Left lobe of liver (tissue), 2 donors: ENCODE measurements around the gene NGF. TPM values are rescaled to one million over a fixed set of nuclear protein-coding genes. Genes with fewer than 3 reads are reported as not detected.
"Not testable (repeated sequence)": the region's sequence is repeated elsewhere in the genome, so short reads cannot be mapped to it uniquely, and the experiment has no call there.

Source experiments
- ATAC-seq: fragments of 200-7000 bp; cut with Tn5 transposase; one replicate; pipeline ENCODE4 v1.9.1; 2020; ENCODE audit warnings: mild to moderate bottlenecking, moderate library complexity
- DNase-seq: peaks from one replicate; pipeline ENCODE4 v3.0.0-alpha.2; 2020; ENCODE audit warnings: low spot score
- total RNA-seq: library from RNA; stranded (reverse); gene quantifications from one replicate; pipeline ENCODE4 v1.2.1, GENCODE V29; 2021
- donor health status: DM: no; HTN: no; CAD: no; lungs with moderate emphysema.
- donor health status: DM: no; HTN: yes; CAD: no.

The NGF gene
- total RNA-seq = 0.55 TPM

GRCh38 chr1:115337633-115338456 is at the start of gene NGF:
Gene NGF (minus strand): TSS chr1:115338249. CDS start chr1:115286795, 51,454 bp downstream.
- ATAC-seq (peak; percentile 33), DNase-seq (no peak)

- not testable (repeated sequence) for DNase-seq, ATAC-seq
These were observed 45.4 kb upstream of the NGF start for GRCh38 chr1:115383455-115383854.

GRCh38 chr1:115379943-115380342 is 41.9 kb upstream of the NGF start:
- ATAC-seq = no peak
- no peak for DNase-seq

DNA sequence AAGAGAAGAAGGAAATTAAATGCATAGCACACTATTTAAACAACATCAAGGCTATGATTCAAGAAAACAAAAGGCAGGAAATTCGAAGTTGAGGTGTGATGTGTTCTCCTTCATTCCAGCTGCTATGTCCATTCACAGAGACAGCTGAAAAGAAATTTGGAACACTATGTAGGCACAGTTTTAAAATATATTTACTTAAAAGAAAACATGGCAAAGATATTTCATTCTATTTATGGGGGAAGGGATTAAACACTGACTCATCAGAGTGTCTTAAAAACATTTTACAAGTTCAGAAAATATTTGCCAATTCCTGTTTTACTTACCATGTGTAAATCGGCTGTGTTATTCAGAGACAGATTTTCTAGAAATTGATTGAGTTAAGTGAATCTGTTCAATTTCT is 39.4 kb upstream of the NGF start:
- DNase-seq (no peak), ATAC-seq (no peak)

- no peak for DNase-seq
- no peak for ATAC-seq
These were observed 36.5 kb upstream of the NGF start for GRCh38 chr1:115374598-115374997.

GRCh38 chr1:115373305-115373704 is 35.3 kb upstream of the NGF start:
- no peak for DNase-seq
- ATAC-seq = no peak

DNA sequence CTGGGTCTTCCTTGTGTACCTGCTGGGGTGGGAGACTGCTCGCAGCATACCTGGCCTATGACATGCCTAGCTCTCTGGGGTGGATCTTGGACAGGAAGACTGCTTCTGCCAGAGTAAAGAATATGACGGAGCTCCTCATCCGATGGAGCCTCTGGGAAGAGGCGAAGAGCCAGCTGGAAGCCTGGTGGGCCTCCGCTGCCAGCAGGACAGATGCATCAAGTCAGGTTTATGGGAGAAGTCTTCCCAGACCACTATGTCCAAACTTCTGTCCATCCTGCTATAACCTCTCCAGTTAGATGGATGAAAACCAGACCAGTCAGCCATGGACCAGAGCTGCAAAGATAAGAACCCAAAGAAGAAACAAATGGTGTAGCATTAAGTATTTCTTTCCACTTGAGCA is 27.7 kb upstream of the NGF start:
- DNase-seq (no peak), ATAC-seq (no peak)

DNA sequence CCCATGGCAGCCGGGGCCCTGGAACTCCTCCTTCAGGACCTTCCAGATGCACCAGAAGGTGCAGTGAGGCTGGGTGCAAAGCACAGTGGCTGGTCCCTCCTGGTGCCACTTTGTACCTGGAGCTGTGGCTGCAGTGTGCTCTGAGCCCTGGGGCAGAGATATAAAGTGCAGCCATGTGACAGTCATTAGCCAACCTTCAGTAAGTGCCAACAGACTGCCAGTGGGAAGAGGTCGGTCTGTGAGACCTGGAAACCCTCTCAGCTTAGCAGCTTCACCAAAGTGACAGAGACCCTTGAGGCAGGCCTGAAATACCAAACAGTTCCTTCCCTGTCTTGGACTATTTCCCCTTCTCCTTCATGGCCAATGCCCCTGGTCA is 26.7 kb upstream of the NGF start:
- ATAC-seq = no peak

GRCh38 chr1:115364046-115364779 is 26.2 kb upstream of the NGF start:
- no peak for ATAC-seq
- DNase-seq = no peak

More for the DNA sequence above, 26.7 kb upstream of the NGF start:
- no peak for DNase-seq

GRCh38 chr1:115363171-115363570 is 25.1 kb upstream of the NGF start:
- no peak for ATAC-seq

DNA sequence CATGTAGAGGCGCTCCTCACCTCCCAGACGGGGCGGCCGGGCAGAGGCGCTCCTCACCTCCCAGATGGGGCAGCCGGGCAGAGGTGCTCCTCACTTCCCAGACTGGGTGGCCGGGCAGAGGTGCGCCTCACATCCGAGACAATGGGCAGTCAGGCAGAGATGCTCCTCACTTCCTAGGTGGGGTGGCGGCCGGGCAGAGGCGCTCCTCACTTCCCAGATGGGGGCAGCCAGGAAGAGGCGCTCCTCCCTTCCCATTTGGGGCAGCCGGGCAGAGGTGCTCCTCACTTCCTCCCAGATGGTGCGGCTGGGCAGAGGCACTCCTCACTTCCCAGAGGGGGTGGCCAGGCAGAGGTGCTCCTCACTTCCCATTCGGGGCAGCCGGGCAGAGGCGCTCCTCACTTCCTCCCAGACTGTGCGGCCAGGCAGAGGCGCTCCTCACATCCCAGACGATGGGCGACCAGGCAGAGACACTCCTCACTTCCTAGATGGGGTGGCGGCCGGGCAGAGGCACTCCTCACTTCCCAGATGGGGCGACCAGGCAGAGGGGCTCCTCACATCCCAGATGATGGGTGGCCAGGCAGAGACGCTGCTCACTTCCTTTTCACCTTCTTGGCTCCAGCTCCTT is 22.6 kb upstream of the NGF start:
- DNase-seq, ATAC-seq: not testable (repeated sequence)

More at GRCh38 chr1:115363171-115363570, 25.1 kb upstream of the NGF start:
- DNase-seq = no peak

DNA sequence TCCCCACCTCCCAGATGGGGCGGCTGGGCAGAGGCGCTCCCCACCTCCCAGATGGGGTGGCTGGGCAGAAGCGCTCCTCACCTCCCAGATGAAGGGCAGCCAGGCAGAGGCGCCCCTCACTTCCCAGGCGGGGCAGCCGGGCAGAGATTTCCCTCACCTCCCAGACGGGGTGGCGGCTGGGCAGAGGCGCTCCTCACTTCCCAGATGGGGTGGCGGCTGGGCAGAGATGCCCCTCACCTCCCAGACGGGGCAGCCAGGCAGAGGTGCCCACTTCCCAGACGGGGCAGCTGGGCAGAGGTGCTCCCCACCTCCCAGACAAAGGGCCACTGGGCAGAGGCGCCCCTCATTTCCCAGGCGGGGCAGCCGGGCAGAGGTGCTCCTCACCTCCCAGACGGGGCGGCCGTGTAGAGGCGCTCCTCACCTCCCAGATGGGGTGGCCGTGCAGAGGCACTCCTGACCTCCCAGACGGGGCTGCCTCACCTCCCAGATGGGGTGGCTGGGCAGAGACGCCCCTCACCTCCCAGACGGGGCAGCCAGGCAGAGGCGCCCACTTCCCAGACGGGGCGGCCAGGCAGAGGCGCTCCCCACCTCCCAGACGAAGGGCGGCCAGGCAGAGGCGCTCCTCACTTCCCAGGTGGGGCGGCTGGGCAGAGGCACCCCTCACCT is 21.9 kb upstream of the NGF start:
- not testable (repeated sequence) for DNase-seq

DNA sequence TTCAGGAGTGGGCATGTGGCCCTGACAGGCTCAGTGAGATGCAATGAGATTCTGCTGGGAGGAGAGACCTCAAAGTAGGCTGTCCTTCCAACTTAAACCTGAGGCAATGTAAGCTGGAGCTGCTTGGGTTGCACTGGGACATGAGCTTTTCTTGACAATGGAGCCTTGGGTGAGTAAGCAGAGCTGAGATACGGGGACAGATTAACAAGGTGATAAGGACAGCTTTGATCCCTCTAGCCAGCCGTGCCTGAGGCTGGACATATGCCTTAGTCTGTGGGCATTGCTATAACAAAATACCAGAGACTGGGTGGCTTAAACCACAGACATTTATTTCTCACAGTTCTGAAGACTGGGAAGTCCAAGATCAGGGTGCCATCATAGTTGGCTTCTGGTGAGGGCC is 18.3 kb upstream of the NGF start:
- ATAC-seq (no peak), DNase-seq (no peak)

More for the DNA sequence above, 21.9 kb upstream of the NGF start:
- ATAC-seq = not testable (repeated sequence)

DNA sequence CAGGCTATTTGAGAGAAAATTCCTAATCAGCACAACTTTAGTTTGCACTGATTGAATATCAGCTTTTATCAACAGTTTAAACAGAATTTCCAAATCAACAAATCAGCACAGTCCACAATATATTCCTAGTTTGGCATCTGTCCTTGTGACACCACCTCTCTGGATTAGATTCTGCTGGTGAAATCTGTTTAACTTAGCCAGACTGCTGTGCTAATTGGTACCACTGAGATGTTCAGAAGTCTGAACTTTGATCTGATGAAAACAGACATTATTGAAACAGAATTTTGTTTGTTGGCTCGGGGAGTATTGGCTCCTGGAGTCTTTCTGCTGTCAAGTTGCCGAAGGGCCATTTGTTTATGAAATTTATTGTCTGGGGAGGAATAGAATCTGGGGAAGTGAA is 17.0 kb upstream of the NGF start:
- ATAC-seq (peak; percentile 91), DNase-seq (no peak)

- DNase-seq (no peak), ATAC-seq (no peak)
These were observed 13.1 kb upstream of the NGF start for GRCh38 chr1:115351143-115351542.

DNA sequence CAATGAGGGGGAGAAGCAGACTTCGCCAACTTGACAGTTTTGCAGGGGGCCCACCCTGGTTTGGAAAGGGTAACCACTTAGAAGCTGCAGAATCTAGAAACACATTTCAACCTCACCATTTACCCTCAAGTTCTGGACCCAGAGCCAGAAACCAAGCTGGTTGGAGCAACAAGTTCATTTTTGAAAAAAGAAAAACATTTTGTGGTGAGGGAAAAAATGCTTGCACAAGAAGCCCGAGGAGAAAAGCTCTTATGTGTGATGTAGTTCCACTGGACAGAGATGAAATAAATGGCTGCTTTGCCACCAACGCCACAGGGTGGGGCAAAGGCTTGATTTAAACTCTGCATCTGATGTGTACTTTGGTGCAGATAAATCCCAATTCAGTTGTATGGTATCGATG is 10.6 kb upstream of the NGF start:
- ATAC-seq (no peak), DNase-seq (no peak)

DNA sequence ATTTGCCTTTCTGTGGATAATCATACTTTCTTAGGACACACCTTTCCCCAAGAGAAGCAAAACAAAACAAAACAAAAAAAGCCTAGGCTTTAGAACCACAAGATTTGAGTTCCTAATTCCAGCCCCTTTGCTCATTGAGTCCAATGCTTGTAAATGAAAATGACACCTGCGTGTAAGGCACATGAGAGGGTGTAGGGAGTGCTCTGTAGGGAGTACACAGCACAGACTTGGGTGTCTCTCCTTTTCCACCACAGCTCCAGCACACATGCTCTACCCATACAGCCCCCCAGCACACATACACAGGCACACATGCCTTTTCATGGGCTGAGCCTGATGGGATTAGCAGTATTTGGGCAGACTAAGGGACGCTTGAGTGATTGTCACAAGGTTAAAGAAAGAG is 9.2 kb upstream of the NGF start:
- ATAC-seq (no peak), DNase-seq (no peak)

GRCh38 chr1:115343200-115343737 is 5.2 kb upstream of the NGF start:
- no peak for DNase-seq
- no peak for ATAC-seq

DNA sequence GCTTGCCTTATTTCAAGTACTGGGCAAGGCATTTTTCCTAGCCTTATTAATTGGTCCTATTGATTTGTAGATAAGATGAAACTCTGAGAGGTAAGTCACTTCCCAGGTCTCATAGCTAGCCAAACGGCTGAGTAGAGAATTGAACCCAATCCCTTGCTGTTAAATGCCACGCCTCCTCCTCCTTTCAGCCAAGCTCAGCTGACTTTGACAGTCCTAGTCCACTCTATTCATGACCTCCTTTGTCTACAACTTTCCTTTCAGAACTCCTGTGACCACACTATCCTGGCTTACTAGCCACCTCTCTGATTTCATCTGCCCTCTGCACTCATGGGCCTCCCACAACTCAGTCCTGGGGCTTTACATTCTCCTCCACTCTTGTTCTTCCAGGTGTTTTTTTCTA is 3.9 kb upstream of the NGF start:
- ATAC-seq = no peak

GRCh38 chr1:115340879-115341278 is 2.8 kb upstream of the NGF start:
- ATAC-seq = peak; percentile 25
- DNase-seq = no peak

More for the DNA sequence above, 3.9 kb upstream of the NGF start:
- no peak for DNase-seq

DNA sequence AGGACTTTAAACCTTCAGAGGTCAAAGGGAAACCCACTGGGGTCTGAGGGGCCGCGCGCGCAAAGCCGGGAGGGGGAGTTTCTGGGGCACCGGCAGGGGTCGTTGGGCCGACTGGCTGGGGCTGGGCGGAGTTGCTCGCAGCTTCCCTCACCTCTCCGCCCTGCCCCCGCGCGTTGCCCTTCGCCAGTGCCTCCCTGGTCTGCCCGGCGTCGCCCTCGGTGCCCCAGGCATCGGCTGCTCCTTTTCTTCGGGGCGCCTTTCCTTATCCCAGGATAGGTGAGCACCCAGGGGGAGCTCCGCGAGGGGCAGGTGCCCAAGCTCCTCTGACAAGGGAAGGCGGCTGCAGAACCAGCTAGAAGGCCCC is 390 bp upstream of the NGF start:
- DNase-seq (no peak), ATAC-seq (no peak)
